Motor neuron (in vitro differentiated cells): ENCODE results near the gene OR2H1. TPM values are rescaled to one million over a fixed set of nuclear protein-coding genes. Genes with fewer than 3 reads are reported as not detected.

Source experiments
- ATAC-seq, 8 experiments: fragments of 200-7000 bp; cut with Tn5 transposase; replicated peaks in 6 of 8; 2 replicates each; pipeline ENCODE4 v1.8.0; 2021; ENCODE audit warnings: mild to moderate bottlenecking in 8 of 8, moderate library complexity in 8 of 8
- H3K27ac ChIP-seq, 2 donors: fragments of 250-450 bp; sonication (Bioruptor Pico); 2 replicates each; pipeline ENCODE4 v1.9.0; 2021; ENCODE audit warnings: antibody characterized with exemption in 2 of 2, mild to moderate bottlenecking in 2 of 2, moderate library complexity in 1 of 2
- H3K4me1 ChIP-seq, 2 donors: fragments of 250-450 bp; sonication (Bioruptor Pico); replicated peaks in 1 of 2; 2 replicates each; pipeline ENCODE4 v1.6.1; 2021; ENCODE audit warnings: antibody characterized with exemption in 2 of 2, mild to moderate bottlenecking in 2 of 2, moderate library complexity in 1 of 2
- H3K4me3 ChIP-seq, 5 donors: fragments of 250-450 bp; sonication (Bioruptor Pico); 2 replicates each; pipeline ENCODE4 v1.9.0; 2021; ENCODE audit warnings: antibody characterized with exemption in 5 of 5, mild to moderate bottlenecking in 5 of 5, moderate library complexity in 4 of 5
- WGBS, 10 experiments: fragments of 450-650 bp; shearing (Covaris generic); methylation state at CpG; one replicate each; pipeline ENCODE4 v1.0.0; 2022; 5-methylcytosine and 5-hydroxymethylcytosine counted together
- in situ Hi-C, 9 experiments: fragments of 400-800 bp; cut with MboI; loops; one replicate each; pipeline ENCODE4 v1.15.0; 2021; ENCODE audit warnings: low sequenced_read_pairs in 9 of 9, low pct_unique_long_range_greater_than_20kb in 2 of 9; ENCODE audit not compliant: unreplicated experiment in 9 of 9
- total RNA-seq, 8 experiments: library from RNA; unstranded; fragments of 300-600 nt; gene quantifications; 2 replicates each; pipeline versions ENCODE4 v1.2.3 to v1.2.4, GENCODE V29; 2022

OR2H1 gene
- total RNA-seq, 8 experiments from 2014 or later, result 0.05 to 0.76 (median 0.27) TPM; not detected in 3

- WGBS, 10 experiments, result 50 to 92% (median 80%) methylated on average over 1 to 5 of the region's 5 CpGs; no CpG with 5 or more reads in 2 of the 10 experiments
- no peak for ATAC-seq
- in situ Hi-C loops, result no loop called here
- H3K4me3 ChIP-seq, result no peak overlapping the region
- H3K4me1 ChIP-seq, result no peaks in the 10 kb centered on the region
- H3K27ac ChIP-seq, result no peak overlapping the region
Observed at GRCh38 chr6:29502597-29502996, 45.6 kb downstream of the OR2H1 start.

- no peaks in the 10 kb centered on the region for H3K4me1 ChIP-seq
- 14 to 93% (median 73%) methylated on average over 1 to 2 of the region's 2 CpGs; no CpG with 5 or more reads in 4 of the 10 experiments for WGBS, 10 experiments
- ATAC-seq, result no peak
- no peak overlapping the region for H3K4me3 ChIP-seq
- in situ Hi-C loops, result no loop called here
- H3K27ac ChIP-seq, result no peak overlapping the region
Observed at GRCh38 chr6:29504961-29505360, 48.0 kb downstream of the OR2H1 start.

- WGBS, 10 experiments, result 100% methylated on average over 2 of the region's 3 CpGs; no CpG with 5 or more reads in 9 of the 10 experiments
Observed at GRCh38 chr6:29505808-29506207, 48.9 kb downstream of the OR2H1 start.

GRCh38 chr6:29506446-29507067 lies 49.6 kb downstream of the OR2H1 start:
- no peak overlapping the region for H3K4me3 ChIP-seq
- in situ Hi-C loops, result no loop called here
- 60 to 83% (median 80%) methylated on average over 1 to 2 of the region's 11 CpGs; no CpG with 5 or more reads in 7 of the 10 experiments for whole genome bisulfite sequencing, 10 experiments

More at GRCh38 chr6:29505808-29506207, 48.9 kb downstream of the OR2H1 start:
- H3K4me3 ChIP-seq, result no peak overlapping the region
- no peak for ATAC-seq
- no peaks in the 10 kb centered on the region for H3K4me1 ChIP-seq
- in situ Hi-C loops, result no loop called here
- no peak overlapping the region for H3K27ac ChIP-seq

GRCh38 chr6:29507319-29507718 lies 50.4 kb downstream of the OR2H1 start:
- 20 to 100% (median 61%) methylated on average over 1 to 3 of the region's 5 CpGs; no CpG with 5 or more reads in 2 of the 10 experiments for WGBS, 10 experiments

More at GRCh38 chr6:29506446-29507067, 49.6 kb downstream of the OR2H1 start:
- no peak for ATAC-seq
- no peak overlapping the region for H3K27ac ChIP-seq
- no peaks in the 10 kb centered on the region for H3K4me1 ChIP-seq

GRCh38 chr6:29509239-29509638 lies 52.3 kb downstream of the OR2H1 start:
- Histone ChIP-seq H3K27ac (no peak overlapping the region), H3K4me1 (no peaks in the 10 kb centered on the region), H3K4me3 (no peak overlapping the region)
- in situ Hi-C loops, result no loop called here
- WGBS, 10 experiments, result 0 to 86% (median 63%) methylated on average over 1 to 4 of the region's 6 CpGs; no CpG with 5 or more reads in 4 of the 10 experiments
- no peak for ATAC-seq

More at GRCh38 chr6:29507319-29507718, 50.4 kb downstream of the OR2H1 start:
- H3K4me1 ChIP-seq, result no peaks in the 10 kb centered on the region
- H3K4me3 ChIP-seq, result no peak overlapping the region
- H3K27ac ChIP-seq, result no peak overlapping the region
- in situ Hi-C loops, result no loop called here
- no peak for ATAC-seq

- Histone ChIP-seq H3K4me3 (no peak overlapping the region), H3K4me1 (no peaks in the 10 kb centered on the region), H3K27ac (no peak overlapping the region)
- in situ Hi-C loops, result no loop called here
- WGBS, 10 experiments, result 0 to 87% (median 58%) methylated on average over 1 to 7 of the region's 9 CpGs; no CpG with 5 or more reads in 5 of the 10 experiments
- no peak for ATAC-seq
Observed at GRCh38 chr6:29509711-29510110, 52.8 kb downstream of the OR2H1 start.

GRCh38 chr6:29510202-29510601 lies 53.2 kb downstream of the OR2H1 start:
- H3K27ac ChIP-seq, result no peak overlapping the region
- in situ Hi-C loops, result no loop called here
- H3K4me3 ChIP-seq, result no peak overlapping the region
- WGBS, 10 experiments, result 0 to 47% (median 16%) methylated on average over 2 to 4 of the region's 4 CpGs; no CpG with 5 or more reads in 2 of the 10 experiments
- H3K4me1 ChIP-seq, result no peaks in the 10 kb centered on the region
- ATAC-seq, result peak in 1 of 8 experiments; percentile 53

- WGBS, 10 experiments, result 0 to 79% (median 65%) methylated on average over 1 to 2 of the region's 2 CpGs; no CpG with 5 or more reads in 6 of the 10 experiments
- ATAC-seq, result no peak
- H3K4me1 ChIP-seq, result no peaks in the 10 kb centered on the region
- no peak overlapping the region for H3K4me3 ChIP-seq
- no peak overlapping the region for H3K27ac ChIP-seq
- in situ Hi-C loops, result no loop called here
Observed at GRCh38 chr6:29510746-29511300, 53.9 kb downstream of the OR2H1 start.

Other genes with a start within 250 kb of the OR2H1 start
- under 1 TPM in 6 of 8 experiments, not detected in 2; 0.05 to 0.43 (median 0.12) TPM for gene OR14J1, start 155.5 kb upstream of the OR2H1 start, total RNA-seq
- under 1 TPM in 4 of 8 experiments, not detected in 4; 0.09 to 0.40 (median 0.27) TPM for gene OR5V1, start 88.3 kb upstream of the OR2H1 start, total RNA-seq
- gene OR12D3, start 81.9 kb upstream of the OR2H1 start, total RNA-seq, result under 1 TPM in 2 of 8 experiments, not detected in 6; 0.09 to 0.14 TPM
- gene OR12D2, start 61.5 kb upstream of the OR2H1 start, total RNA-seq, result under 1 TPM in 1 of 8 experiments, not detected in 7; 0.66 TPM
- under 1 TPM in 1 of 8 experiments, not detected in 7; 0.19 TPM for gene OR12D1, start 42.2 kb upstream of the OR2H1 start, total RNA-seq
- gene OR10C1, start 17.8 kb upstream of the OR2H1 start, total RNA-seq, result 1 to 10 TPM in 1 of 8 experiments, under 1 TPM in 5, not detected in 2; 0.23 to 1.2 (median 0.41) TPM
- under 1 TPM in 3 of 8 experiments, not detected in 5; 0.08 to 0.28 (median 0.28) TPM for gene OR11A1, start 84 bp upstream of the OR2H1 start, total RNA-seq
- gene MAS1L, start 30.8 kb downstream of the OR2H1 start, total RNA-seq, result under 1 TPM in 2 of 8 experiments, not detected in 6; 0.14 to 0.28 TPM
- 1 to 10 TPM in 3 of 8 experiments, under 1 TPM in 2, not detected in 3; 0.56 to 9.4 (median 1.9) TPM for gene UBD, start 102.6 kb downstream of the OR2H1 start, total RNA-seq
- 1 to 10 TPM in 1 of 8 experiments, under 1 TPM in 7; 0.20 to 1.4 (median 0.55) TPM for gene OR2H2, start 128.0 kb downstream of the OR2H1 start, total RNA-seq
- 10 to 100 TPM in 7 of 8 experiments, 1 to 10 TPM in 1; 6.4 to 53.2 (median 40.3) TPM for gene GABBR1, start 176.0 kb downstream of the OR2H1 start, total RNA-seq
- under 1 TPM in 3 of 8 experiments, not detected in 5; 0.31 to 0.85 (median 0.84) TPM for gene MOG, start 199.9 kb downstream of the OR2H1 start, total RNA-seq
- under 1 TPM in 3 of 8 experiments, not detected in 5; 0.17 to 0.84 (median 0.19) TPM for gene ZFP57, start 224.0 kb downstream of the OR2H1 start, total RNA-seq